Fibroblast of skin of left biceps (primary cell): ENCODE data around the gene CCDC200.
"Not testable (repeated sequence)": the region's sequence is repeated elsewhere in the genome, so short reads cannot be mapped to it uniquely, and the experiment has no call there.

Experiments
- DNase-seq, 2 experiments: peaks; one replicate each; pipeline ENCODE4 v3.0.0-alpha.2; 2013; ENCODE audit warnings: low read depth in 2 of 2

CCDC200 gene

DNA sequence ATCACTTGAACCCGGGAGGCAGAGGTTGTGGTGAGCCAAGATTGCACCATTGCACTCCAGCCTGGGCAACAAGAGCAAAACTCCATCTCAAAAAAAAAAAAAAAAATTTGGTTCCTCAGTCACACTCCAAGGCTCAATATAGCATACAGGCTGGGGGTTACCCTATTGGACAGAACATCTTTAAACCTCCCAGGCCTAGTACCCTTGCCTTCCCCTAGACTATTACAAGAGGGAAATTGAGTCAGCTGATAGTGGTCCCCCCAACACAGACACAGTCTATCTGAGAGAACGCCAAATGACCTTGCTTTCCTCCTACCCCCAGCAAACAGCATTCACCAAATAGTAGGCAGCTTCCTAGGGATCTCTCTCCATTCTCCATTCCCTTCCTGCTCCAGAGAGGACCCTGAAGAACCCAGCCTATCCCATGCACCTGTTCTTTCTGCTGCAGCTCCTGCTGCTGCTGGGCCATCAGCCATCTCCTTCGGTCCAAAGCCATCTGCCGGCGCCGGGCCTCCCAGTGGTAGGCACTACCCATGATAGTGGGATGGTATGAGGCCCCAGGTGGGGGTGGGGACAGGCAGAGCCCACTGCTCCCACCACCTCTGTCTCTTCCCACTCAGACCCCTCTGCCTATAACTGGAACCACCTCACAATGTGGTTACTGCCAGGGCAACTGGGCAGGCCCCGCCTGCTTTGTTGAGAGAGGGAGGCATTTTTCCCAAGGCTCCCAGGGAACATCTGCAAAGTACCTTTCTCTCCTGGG is at the start of gene CCDC200:
Gene CCDC200 (minus strand): TSS at position 604 of the 763 bp plus-strand sequence. CDS start 69 bp downstream, at position 535.
- DNase-seq, result not testable (repeated sequence)

DNA sequence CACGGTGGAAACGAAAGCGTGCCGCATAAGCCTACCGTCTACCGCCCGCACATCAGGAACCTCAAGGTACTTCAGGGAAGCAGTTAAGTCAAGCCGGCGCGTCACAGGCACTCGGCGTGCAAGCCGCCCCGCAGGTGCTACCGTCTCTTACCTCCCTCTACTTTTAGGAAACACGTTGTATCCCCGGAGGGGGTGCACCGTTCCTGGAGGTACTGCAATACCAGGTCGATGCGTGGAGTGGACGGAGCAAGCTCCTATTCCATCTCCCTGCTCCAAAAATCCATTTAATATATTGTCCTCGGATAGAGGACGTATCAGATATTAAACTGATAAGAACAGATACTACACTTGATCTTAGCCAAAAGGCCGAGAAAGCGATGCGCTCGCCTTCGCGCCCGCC is 44.5 kb upstream of the CCDC200 start:
- DNase-seq, result not testable (repeated sequence)

GRCh38 chr17:43272483-43272882 is 44.1 kb upstream of the CCDC200 start:
- not testable (repeated sequence) for DNase-seq

DNA sequence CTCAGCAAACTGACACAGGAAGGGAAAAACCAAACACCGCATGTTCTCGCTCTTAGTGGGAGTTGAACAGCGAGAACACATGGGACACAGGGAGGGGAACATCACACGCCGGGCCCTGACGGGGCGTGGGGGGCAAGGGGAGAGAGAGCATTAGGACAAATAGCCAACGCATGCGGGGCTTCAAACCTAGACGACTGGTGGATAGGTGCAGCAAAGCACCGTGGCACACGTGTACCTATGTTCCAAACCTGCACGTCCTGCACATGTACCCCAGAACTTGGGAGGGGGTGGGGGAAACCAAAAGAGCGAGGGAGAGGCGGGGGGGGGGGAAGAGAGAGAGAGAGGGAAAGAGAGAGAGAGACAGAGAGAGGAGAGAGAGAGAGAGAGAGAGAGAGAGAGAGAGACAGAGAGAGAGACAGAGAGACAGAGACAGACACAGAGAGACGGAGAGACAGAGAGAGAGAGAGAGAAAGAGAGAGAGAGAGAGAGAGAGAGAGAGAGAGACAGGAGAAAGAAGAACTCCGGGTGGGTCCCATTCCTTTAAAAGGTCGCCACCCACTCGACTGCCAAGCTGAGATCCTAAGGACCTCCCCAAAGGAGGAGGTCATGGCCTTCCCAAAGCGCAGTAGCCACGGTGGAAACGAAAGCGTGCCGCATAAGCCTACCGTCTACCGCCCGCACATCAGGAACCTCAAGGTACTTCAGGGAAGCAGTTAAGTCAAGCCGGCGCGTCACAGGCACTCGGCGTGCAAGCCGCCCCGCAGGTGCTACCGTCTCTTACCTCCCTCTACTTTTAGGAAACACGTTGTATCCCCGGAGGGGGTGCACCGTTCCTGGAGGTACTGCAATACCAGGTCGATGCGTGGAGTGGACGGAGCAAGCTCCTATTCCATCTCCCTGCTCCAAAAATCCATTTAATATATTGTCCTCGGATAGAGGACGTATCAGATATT is 42.4 kb upstream of the CCDC200 start:
- DNase-seq, result not testable (repeated sequence)

DNA sequence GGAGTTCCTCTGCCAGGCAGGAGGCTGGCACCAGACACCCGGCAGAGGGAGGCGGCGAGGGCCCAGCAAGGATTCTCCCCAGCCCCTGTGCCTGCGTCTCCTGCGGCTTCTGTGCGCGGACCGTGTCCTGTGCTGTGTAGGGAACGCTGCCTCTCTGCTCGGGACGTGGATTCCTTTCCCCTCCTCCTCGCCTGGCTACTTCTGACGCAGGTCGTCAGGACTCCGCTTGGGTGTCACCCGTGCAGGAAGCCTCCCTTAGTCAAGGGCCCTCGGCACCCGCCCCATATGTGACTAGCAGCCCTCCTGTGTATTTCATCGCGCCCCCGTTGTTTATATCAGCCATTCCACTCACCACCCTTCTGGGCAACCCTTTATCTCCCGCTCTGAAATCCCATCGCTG is 18.0 kb upstream of the CCDC200 start:
- DNase-seq, result not testable (repeated sequence)

- not testable (repeated sequence) for DNase-seq
Measured at GRCh38 chr17:43240596-43241352, 12.4 kb upstream of the CCDC200 start.

DNA sequence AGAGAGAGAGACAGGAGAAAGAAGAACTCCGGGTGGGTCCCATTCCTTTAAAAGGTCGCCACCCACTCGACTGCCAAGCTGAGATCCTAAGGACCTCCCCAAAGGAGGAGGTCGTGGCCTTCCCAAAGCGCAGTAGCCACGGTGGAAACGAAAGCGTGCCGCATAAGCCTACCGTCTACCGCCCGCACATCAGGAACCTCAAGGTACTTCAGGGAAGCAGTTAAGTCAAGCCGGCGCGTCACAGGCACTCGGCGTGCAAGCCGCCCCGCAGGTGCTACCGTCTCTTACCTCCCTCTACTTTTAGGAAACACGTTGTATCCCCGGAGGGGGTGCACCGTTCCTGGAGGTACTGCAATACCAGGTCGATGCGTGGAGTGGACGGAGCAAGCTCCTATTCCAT is 11.2 kb upstream of the CCDC200 start:
- DNase-seq, result not testable (repeated sequence)

DNA sequence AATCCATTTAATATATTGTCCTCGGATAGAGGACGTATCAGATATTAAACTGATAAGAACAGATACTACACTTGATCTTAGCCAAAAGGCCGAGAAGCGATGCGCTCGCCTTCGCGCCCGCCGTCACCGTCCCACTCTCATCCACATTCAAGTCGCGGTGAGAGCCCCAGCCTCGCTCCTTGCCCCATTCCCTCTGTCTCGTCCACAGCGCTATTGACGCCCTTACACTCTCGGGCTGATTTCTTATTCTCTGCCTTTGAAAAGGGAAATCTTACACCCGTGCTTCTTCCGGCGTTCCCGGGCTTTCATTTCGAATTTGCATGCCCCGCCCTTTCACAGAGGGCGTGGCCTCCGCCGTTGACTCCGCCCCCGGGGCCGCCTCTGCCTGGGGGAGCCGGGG is 5.5 kb upstream of the CCDC200 start, which contains the start of gene RNU2-1:
Gene RNU2-1 (minus strand): TSS at position 101 of the 400 bp plus-strand sequence.
- not testable (repeated sequence) for DNase-seq

DNA sequence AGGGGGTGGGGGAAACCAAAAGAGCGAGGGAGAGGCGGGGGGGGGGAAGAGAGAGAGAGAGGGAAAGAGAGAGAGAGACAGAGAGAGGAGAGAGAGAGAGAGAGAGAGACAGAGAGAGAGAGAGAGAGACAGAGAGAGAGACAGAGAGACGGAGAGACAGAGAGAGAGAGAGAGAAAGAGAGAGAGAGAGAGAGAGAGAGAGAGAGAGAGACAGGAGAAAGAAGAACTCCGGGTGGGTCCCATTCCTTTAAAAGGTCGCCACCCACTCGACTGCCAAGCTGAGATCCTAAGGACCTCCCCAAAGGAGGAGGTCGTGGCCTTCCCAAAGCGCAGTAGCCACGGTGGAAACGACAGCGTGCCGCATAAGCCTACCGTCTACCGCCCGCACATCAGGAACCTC is 4.8 kb upstream of the CCDC200 start:
- DNase-seq, result not testable (repeated sequence)

DNA sequence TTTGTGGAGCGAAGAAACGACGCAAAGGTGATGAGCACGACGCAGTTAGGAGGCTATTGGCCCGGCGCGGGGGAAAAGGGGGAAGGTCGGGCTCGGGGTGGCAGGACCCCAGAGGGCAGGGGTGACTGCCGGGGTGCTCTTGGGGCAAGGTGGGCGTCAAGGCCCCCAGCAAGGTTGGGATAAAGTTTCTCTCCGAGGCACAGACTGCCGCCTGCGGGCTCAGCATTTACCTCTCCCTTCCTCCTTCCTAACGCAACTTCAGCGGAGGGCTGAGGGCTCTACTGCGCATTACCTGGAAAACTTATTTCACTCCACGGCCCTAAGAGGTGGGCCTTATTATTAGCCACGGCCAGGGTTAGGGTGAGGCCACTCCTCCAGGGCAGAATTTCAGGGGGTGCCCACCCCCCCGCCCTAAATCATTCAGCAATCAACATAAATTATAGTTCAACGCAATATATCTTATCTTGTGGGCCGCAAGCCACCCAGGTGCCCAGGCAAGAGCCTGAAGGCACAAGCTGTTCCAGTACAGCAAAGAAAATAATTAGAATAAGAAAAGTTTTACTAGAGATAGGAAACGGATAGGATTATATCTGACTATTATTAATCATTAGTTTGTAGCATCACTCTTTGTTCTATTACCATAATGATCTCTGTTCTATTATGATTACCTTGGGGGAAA is 3.7 kb upstream of the CCDC200 start:
- not testable (repeated sequence) for DNase-seq

GRCh38 chr17:43231205-43232020 is 3.0 kb upstream of the CCDC200 start:
- DNase-seq, result not testable (repeated sequence)

DNA sequence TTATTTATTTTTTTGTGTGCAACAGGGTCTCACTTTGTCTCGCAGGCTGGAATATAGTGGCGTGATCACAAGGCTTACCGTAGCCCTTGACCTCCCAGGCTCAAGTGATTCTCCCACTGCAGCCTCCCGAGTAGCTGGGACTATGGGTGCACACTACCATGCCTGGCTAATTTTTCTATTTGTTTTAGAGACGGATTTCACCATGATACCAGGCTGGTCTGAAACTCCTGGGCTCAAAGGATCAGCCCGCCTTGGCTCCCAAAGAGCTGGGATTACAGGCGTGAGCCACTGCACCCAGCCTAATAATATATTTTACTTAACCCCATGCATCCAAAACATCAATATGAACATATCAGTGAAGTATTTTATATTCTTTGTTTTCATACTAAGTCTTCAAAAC is 2.0 kb downstream of the CCDC200 start:
- DNase-seq, result no peak

GRCh38 chr17:43224146-43224705 is 4.2 kb downstream of the CCDC200 start:
- DNase-seq, result no peak

GRCh38 chr17:43220511-43221125 is 7.8 kb downstream of the CCDC200 start:
- no peak for DNase-seq

DNA sequence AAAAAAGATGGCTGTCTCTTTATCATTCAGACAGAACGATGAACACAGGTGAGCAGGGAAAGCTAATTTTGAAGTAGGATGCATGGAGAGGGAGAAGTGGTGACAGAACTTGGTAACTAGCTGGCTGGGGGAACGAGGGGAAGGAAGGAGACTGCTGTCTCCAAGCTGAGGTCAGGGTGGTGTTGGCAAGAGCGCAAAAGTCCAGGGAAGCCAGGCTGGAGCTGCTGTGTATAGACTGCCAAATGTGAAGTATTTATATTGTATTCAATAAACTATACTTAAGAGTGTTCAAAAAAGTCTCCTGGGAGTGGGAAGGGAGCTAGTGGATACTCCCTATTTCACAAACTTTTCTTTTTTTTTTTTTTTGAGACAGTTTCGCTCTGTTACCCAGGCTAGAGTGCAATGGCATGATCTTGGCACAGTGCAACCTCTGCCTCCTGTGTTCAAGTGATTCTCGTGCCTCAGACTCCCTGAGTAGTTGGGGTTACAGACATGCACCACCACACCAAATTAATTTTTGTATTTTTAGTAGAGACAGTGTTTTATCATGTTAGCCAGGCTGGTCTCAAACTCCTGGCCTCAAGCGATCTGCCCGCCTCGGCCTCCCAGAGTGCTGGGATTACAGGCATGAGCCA is 8.6 kb downstream of the CCDC200 start:
- no peak for DNase-seq

GRCh38 chr17:43219001-43219400 is 9.4 kb downstream of the CCDC200 start:
- no peak for DNase-seq

- no peak for DNase-seq
Measured at GRCh38 chr17:43217614-43218087, 10.8 kb downstream of the CCDC200 start.

- DNase-seq, result no peak
Measured at GRCh38 chr17:43216762-43217613, 11.4 kb downstream of the CCDC200 start.
